AG09319 (cell line): Measurements from ENCODE around the gene C19orf73.
A peak's percentile ranks its signal among the peaks of the same experiment; 100 is the strongest.
"Not testable (repeated sequence)": the region's sequence is repeated elsewhere in the genome, so short reads cannot be mapped to it uniquely, and the experiment has no call there.

ENCODE experiments used
- DNase-seq: peaks from one replicate; pipeline ENCODE4 v3.0.0-alpha.2; 2010; ENCODE audit warnings: low read depth; ENCODE audit errors: extremely low read depth
- TF ChIP-seq, protein P1 (sequence below): IDR thresholded peaks from 2 replicates; pipeline ENCODE4 v1.5.1; 2011; ENCODE audit warnings: low read depth, mild to moderate bottlenecking, inconsistent platforms, low read length, moderate library complexity

Gene C19orf73

DNA sequence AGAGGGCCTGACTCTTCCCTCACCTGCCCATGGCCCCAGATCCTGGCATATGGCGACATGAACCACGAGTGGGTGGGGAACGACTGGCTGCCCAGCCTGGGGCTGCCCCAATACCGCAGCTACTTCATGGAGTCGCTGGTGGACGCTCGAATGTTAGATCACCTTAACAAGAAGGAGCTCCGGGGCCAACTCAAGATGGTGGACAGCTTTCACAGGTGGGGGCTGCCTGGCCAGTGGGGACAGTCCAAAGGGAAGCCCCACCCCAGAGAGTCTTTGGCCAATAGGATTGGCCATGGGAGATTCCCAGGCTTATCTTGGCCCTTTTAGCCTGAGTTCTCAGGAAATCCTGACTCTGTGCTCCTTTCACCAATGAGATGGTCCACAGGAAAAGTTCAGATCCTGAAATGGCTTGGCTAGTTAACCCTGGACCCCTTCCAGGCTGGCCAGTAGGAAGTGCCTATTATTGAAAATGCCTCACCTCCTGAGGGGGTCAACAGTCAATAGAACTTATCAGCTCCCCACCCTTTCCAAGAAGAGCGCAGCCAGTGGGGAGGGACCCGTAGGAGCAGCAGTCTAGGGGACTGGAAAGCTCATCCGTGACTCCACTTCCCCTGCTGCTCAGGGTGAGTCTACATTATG, 29.2 kb upstream of the C19orf73 start:
- TF ChIP-seq, protein P1, sequence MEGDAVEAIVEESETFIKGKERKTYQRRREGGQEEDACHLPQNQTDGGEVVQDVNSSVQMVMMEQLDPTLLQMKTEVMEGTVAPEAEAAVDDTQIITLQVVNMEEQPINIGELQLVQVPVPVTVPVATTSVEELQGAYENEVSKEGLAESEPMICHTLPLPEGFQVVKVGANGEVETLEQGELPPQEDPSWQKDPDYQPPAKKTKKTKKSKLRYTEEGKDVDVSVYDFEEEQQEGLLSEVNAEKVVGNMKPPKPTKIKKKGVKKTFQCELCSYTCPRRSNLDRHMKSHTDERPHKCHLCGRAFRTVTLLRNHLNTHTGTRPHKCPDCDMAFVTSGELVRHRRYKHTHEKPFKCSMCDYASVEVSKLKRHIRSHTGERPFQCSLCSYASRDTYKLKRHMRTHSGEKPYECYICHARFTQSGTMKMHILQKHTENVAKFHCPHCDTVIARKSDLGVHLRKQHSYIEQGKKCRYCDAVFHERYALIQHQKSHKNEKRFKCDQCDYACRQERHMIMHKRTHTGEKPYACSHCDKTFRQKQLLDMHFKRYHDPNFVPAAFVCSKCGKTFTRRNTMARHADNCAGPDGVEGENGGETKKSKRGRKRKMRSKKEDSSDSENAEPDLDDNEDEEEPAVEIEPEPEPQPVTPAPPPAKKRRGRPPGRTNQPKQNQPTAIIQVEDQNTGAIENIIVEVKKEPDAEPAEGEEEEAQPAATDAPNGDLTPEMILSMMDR = no peak
- DNase-seq = no peak

DNA sequence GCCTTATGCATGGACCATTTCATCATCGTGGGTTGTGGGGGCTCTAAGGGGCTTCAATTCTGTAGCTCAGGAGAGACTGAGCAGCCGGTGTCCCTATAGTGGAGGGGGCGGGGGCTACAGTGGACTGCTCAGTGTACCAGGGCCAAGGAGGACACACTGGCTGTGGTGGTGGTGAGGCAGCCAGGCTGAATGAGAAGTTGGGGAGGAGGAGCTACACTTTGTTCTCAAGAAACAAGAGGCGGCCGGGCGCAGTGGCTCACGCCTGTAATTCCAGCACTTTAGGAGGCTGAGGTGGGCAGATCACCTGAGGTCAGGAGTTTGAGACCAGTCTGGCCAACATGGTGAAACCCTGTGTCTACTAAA, 27.4 kb upstream of the C19orf73 start:
- DNase-seq = not testable (repeated sequence)

DNA sequence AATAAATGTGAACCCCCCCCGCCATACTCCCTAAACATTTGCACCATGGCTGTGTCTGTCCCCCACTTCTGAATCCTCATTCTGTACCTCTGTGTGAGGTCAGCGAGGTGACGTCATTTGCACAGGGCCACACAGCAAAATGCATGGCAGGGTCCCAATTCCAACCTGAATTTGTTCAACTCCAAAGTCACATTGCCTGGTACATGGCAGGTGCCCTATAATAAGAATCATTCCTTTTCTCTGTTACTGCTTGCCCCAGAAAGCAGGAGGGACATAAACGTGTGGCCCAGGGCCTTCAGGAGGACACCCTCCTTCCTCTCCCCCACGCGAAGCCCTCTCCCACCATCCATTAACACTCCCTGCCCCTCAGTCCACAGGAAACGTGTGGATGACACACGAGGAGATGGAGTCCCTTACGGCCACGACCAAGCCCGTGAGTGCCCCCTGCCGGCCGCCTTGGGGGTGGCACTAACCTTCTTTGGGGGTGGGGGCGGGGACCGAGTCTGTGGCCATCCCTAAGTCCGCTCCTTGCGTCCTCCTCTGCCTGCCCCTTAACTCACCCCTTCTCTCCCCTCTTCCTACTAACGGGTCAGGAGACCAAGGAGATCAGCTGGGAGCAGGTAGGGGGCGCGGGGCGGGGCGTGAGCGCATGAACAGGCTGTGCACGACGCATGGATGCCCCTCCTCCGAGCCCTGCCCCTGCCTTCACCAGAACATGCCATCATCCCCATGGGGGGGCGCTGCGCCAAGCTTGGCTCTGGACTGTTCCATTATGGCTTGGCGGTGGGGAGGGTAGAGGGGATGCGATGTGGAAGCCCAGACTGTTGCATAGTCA, 26.8 kb upstream of the C19orf73 start:
- TF ChIP-seq, protein P1 = peak; percentile 81
- no peak for DNase-seq

DNA sequence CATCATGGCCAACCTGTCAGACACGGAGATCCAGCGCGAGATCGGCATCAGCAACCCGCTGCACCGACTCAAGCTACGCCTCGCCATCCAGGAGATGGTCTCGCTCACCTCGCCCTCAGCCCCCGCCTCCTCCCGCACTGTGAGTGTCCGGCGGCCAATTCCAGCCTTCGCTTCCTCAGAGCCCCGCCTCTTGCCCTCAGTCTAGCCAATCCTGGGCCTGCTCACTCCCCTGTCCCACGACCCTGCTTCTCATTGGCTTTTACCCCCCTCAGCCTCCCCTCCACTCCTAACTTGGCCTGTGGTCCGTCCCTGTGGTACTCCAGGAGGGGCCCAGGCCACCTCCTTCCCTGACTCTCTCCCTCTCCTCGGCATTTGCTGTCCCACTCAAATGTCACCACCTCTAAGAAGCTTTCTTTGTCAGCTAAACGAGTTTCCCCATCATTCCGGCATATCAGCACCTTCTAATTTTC, 24.0 kb upstream of the C19orf73 start:
- TF ChIP-seq, protein P1 = no peak
- peak; percentile 70 for DNase-seq

DNA sequence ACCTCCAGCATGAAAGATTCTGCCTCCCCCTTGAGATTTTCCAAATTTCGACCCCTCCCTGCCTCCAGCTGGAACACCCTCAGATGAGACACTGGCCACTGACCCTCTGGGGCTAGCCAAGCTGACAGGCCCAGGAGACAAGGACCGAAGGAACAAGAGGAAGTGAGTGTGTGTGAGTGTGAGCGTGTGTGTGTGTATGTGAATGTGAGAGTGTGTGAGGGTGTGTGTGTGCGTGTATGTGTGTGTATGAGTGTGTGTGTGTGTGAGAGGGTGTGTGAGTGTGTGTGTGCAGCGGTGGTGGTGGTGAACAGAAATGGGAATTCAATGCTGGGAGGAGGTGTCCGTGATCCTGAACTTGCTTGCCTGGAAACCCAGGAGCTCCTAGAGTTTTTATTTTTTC, 22.4 kb upstream of the C19orf73 start:
- TF ChIP-seq, protein P1 = no peak
- no peak for DNase-seq

DNA sequence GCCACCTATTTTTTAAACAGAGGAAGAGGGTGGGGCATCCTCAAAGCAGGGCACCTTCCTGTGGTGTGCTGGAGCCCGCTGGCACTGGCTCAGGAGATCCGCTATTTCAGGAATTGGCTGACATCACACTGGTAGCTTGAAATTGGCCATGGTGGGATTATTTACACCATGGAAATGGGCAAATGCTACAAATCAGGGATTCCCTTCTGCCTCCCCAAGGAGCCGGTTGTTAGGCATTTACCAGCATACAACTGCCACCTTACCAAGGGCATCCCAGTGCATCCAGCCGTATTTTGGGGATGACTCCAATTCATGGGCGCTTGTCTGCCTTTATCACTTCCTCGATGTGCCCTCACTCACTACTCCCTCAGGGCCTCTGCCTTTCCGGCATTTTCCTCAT, 22.0 kb upstream of the C19orf73 start:
- DNase-seq = no peak
- TF ChIP-seq, protein P1 = no peak

DNA sequence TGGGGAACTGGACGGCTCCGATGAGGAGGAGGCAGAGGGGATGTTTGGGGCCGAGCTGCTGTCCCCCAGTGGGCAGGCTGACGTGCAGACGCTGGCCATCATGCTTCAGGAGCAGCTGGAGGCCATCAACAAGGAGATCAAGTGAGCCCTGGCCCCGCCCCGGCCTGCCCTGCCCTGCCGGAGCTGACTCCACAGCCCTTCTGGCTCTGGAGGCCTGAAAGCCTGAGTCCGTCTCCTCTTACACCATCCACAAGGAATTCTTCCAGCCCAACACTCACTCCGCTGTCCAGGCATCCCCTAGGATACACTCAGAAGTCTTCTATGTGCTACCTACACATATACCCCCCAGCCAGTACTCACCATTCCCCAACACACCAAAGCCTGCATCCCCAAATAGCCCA, 17.8 kb upstream of the C19orf73 start:
- TF ChIP-seq, protein P1 = no peak
- DNase-seq = no peak
